ENCODE data around the gene CBFA2T2.

GRCh38 chr20:33668466-33669155, 178.7 kb downstream of the CBFA2T2 start:
- no peak for TF ChIP-seq POLR2A (IDR thresholded peaks at IDR 0.05)
- no peak for TF ChIP-seq CTCF (IDR thresholded peaks at IDR 0.05)

All from lower leg skin (tissue), 3 donors.